ENCODE results near the gene DST. TPM values are rescaled to one million over a fixed set of nuclear protein-coding genes. Genes with fewer than 3 reads are reported as not detected.

Gene DST
- 91.0 TPM for polyA plus RNA-seq (2012; ENCODE audit: insufficient read depth, insufficient read length, low read depth)

GRCh38 chr6:56642366-56643261 is at the start of gene DST:
DST (minus strand) TSS chr6:56642889.
- Histone ChIP-seq H3K9me3 (no peaks in the 10 kb centered on the region), H3K4me3 (ENCODE audit: low read depth, low read length) (no peak within 1 kb of the TSS), H3K27me3 (no peaks in the 10 kb centered on the region), H3K36me3 (peaks cover 5% of the 10 kb centered on the region; the same call in 1 of the 2 replicates), H3K4me1 (no peaks in the 10 kb centered on the region; the same call in 1 of the 2 replicates)
- TF ChIP-seq CTCF (IDR thresholded peaks at IDR 0.05; ENCODE audit: low read depth, low read length), result no peak
- DNase-seq, result no peak

- no peaks in the 10 kb centered on the region for H3K27me3 ChIP-seq
- TF ChIP-seq CTCF (IDR thresholded peaks at IDR 0.05; ENCODE audit: low read depth, low read length), result no peak
- no peaks in the 10 kb centered on the region for H3K36me3 ChIP-seq
- no peak overlapping the region for H3K4me3 ChIP-seq (ENCODE audit: low read depth, low read length)
- no peak for DNase-seq
- H3K4me1 ChIP-seq, result no peaks in the 10 kb centered on the region
- H3K9me3 ChIP-seq, result no peaks in the 10 kb centered on the region
Measured at GRCh38 chr6:56691814-56692213, 49.1 kb upstream of the DST start.

- Histone ChIP-seq H3K4me1 (no peaks in the 10 kb centered on the region), H3K27me3 (no peaks in the 10 kb centered on the region), H3K4me3 (ENCODE audit: low read depth, low read length) (no peak overlapping the region), H3K36me3 (no peaks in the 10 kb centered on the region), H3K9me3 (no peaks in the 10 kb centered on the region)
- no peak for DNase-seq
- no peak for TF ChIP-seq CTCF (IDR thresholded peaks at IDR 0.05; ENCODE audit: low read depth, low read length)
Measured at GRCh38 chr6:56691286-56691595, 48.6 kb upstream of the DST start.

DNA sequence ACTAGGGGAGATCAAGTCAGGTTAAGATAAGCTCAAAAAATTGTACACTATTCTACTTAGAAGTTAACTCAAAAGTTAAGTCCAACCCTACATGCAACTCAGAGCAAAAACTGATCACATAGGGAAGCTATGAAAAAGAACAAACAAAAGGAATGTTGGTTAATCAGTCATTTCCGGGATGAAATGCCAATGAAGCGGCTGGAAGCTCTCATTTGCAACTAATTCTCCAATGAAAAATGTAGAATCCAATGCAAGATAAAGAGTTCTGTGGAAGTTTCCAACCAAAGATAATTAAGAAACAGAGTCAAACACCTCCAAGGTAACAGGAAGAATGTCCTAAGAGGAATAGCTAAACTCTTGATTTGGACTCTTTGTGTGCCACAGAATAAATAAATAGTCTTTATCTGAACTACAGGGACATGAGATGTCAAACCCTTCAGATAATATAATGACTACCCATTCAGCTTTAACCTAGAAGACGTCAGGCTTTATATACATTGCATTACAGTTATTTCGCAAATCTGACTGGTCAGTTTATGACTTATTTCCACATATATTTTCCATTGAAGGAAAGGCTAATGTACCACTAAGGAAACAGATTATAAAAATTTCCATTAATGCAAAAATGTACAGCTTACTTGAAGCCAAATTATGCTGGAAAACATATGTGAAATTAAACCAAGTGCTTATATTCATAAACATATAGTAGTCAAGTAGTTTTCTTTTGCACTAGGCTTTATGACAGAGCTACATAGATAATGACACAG is 48.0 kb upstream of the DST start:
- Histone ChIP-seq H3K9me3 (no peaks in the 10 kb centered on the region), H3K27me3 (no peaks in the 10 kb centered on the region), H3K4me1 (no peaks in the 10 kb centered on the region), H3K4me3 (ENCODE audit: low read depth, low read length) (no peak overlapping the region), H3K36me3 (no peaks in the 10 kb centered on the region)
- TF ChIP-seq CTCF (IDR thresholded peaks at IDR 0.05; ENCODE audit: low read depth, low read length), result no peak
- DNase-seq, result no peak

DNA sequence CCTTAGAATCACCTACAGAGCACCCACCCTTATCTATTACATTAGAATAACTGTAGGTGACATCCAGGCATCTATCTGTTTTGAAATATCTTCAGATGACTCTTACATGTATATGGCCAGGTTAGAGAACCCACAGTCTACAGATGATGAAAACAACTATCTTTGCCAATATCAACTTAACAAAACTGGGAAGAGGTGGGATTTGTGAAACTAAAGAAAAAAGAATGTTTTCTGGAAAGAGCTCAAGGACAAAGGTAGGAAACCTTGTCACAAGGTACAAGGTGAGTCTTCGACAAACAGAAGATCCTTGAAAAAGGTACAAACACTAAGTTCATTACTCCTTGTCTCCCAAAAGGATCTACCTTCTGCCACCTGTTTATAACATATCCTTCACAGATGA is 47.0 kb upstream of the DST start:
- Histone ChIP-seq H3K4me3 (ENCODE audit: low read depth, low read length) (no peak overlapping the region), H3K36me3 (no peaks in the 10 kb centered on the region)
- TF ChIP-seq CTCF (IDR thresholded peaks at IDR 0.05; ENCODE audit: low read depth, low read length), result no peak

More for the DNA sequence above, 47.0 kb upstream of the DST start:
- Histone ChIP-seq H3K27me3 (no peaks in the 10 kb centered on the region), H3K4me1 (no peaks in the 10 kb centered on the region; the same call in 1 of the 2 replicates), H3K9me3 (no peaks in the 10 kb centered on the region)
- no peak for DNase-seq
